Measurements from ENCODE around the gene SNORC. TPM values are rescaled to one million over a fixed set of nuclear protein-coding genes. Genes with fewer than 3 reads are reported as not detected.

Gene SNORC
- total and polyA plus RNA-seq, 9 of the 15 experiments (the other 6 are each of a cell fraction or from before 2014, with no cell fraction given), result 0.14 to 2.5 (median 0.72) TPM; not detected in 2

DNA sequence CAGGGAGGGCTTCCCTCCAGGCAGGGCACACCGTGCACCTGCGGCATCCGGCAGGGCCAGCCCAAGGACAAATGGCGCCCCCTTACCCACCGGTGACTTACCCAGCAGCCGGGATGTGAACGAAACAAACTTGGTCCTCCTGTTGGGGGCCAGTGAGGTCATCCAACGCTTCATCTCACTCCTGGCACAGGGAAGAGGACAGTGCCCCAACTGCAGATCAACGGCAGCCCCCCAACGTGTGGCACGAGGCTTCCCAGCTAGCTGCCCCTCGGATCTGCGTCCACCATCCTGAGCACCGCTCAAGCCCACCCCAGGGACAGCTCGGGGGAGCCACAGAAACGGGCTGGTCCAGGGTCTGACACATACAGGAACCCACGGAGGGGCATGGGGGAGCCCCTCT, 12.0 kb downstream of the SNORC start (continued):
- TF ChIP-seq RREB1 (CRISPR knock-in tag; IDR thresholded peaks at IDR 0.05), result no peak

GRCh38 chr2:232882505-232883115, 12.5 kb downstream of the SNORC start:
- CTCF ChIA-PET (ENCODE audit: low intra/inter-chr PET ratio), result no interaction called here
- no TSS peak for BruUV-seq (replicated peaks)
- Histone ChIP-seq H3K9ac (ENCODE audit: insufficient read depth in 1 of 2, low read depth in 2 of 2, low read length in 2 of 2) (no peak overlapping the region), H3K4me1 (replicated peaks in 1 of 2; ENCODE audit: control insufficient read depth in 2 of 2, insufficient read depth in 2 of 2, low read length in 2 of 2) (peaks cover 0 to 6% of the 10 kb centered on the region in 2 experiments; a peak in 2 of 5 replicates), H3K4me2 (ENCODE audit: insufficient read depth, low read length) (no peak overlapping the region), H3K9me1 (ENCODE audit: control insufficient read depth, insufficient read depth, low read length) (no peaks in the 10 kb centered on the region), H3K27ac (ENCODE audit: extremely low read depth, low read depth, low read length) (no peak overlapping the region), H3K4me3 (no peak overlapping the region), H2AFZ (ENCODE audit: low read depth, low read length) (no peak overlapping the region), H3K79me2 (ENCODE audit: control insufficient read depth, insufficient read depth, low read length) (no peaks in the 10 kb centered on the region), H3K36me3 (ENCODE audit: control insufficient read depth, insufficient read depth, low read length) (no peaks in the 10 kb centered on the region), H3K9me3 (replicated peaks; ENCODE audit: control insufficient read depth, insufficient read depth, low read depth, low read length) (no peaks in the 10 kb centered on the region), H3K27me3 (ENCODE audit: control insufficient read depth in 2 of 2, insufficient read depth in 2 of 2, low read length in 2 of 2) (peaks cover 19 to 57% of the 10 kb centered on the region in 2 experiments; a peak in 4 of 5 replicates), H4K20me1 (replicated peaks; ENCODE audit: control insufficient read depth, insufficient read depth, low read length) (no peaks in the 10 kb centered on the region; the same call in 1 of the 2 replicates)
- POLR2A ChIA-PET, result no interaction called here
- DNase-seq (ENCODE audit: extremely low read depth in 1 of 4, low spot score in 3 of 4), result no peak
- intact Hi-C loops (cut with micrococcal nuclease) (no loop called here), in situ Hi-C loops (cut with MboI) (no loop called here)
- no peak for ATAC-seq
- no peak for FAIRE-seq
- 11% methylated on average over 19 of the region's 20 CpGs for WGBS (ENCODE audit: insufficient coverage, low coverage, missing lambda C conversion rate)
- TF ChIP-seq SETDB1 (IDR thresholded peaks at IDR 0.05; ENCODE audit: low read length) (no peak), THRB (CRISPR knock-in tag; conservative IDR thresholded peaks at IDR 0.05) (no peak), JUND (IDR thresholded peaks at IDR 0.05; ENCODE audit: borderline replicate concordance, low read depth, low read length) (no peak), JUND (tag; IDR thresholded peaks at IDR 0.05; ENCODE audit: borderline replicate concordance, low read depth, low read length) (no peak), RNF2 (IDR thresholded peaks at IDR 0.05) (no peak), SMARCA5 (IDR thresholded peaks at IDR 0.05) (no peak), PBX2 (CRISPR knock-in tag; IDR thresholded peaks at IDR 0.05; ENCODE audit: low read depth) (no peak), PBX2 (tag; conservative IDR thresholded peaks at IDR 0.05; ENCODE audit: low read depth) (no peak), ILK (tag; IDR thresholded peaks at IDR 0.05; ENCODE audit: borderline replicate concordance, low read depth) (no peak), FOXA3 (CRISPR knock-in tag; conservative IDR thresholded peaks at IDR 0.05 in 1 of 2, IDR thresholded peaks at IDR 0.05 in 1 of 2) (no peak)
